ENCODE data around the gene IBA57.

The IBA57 gene

GRCh38 chr1:228134591-228134990, 31.0 kb upstream of the IBA57 start:
- ATAC-seq: no peak

GRCh38 chr1:228136901-228137300, 28.7 kb upstream of the IBA57 start:
- ATAC-seq: no peak
- no peak for TF ChIP-seq ZC3H10 (CRISPR knock-in tag; IDR thresholded peaks at IDR 0.05)
- TF ChIP-seq ARNTL (CRISPR knock-in tag; IDR thresholded peaks at IDR 0.05; ENCODE audit: borderline replicate concordance, low read depth): no peak
- no peak for TF ChIP-seq TSHZ2 (CRISPR knock-in tag; IDR thresholded peaks at IDR 0.05)
- TF ChIP-seq PPARA (CRISPR knock-in tag; IDR thresholded peaks at IDR 0.05; ENCODE audit: borderline replicate concordance): no peak
- TF ChIP-seq ISL1 (CRISPR knock-in tag; IDR thresholded peaks at IDR 0.05): no peak
- TF ChIP-seq CSRNP3 (CRISPR knock-in tag; IDR thresholded peaks at IDR 0.05): no peak
- no peak for TF ChIP-seq POU6F1 (CRISPR knock-in tag; IDR thresholded peaks at IDR 0.05; ENCODE audit: borderline replicate concordance, low read depth)
- no peak for TF ChIP-seq CREB5 (CRISPR knock-in tag; IDR thresholded peaks at IDR 0.05; ENCODE audit: low read depth)
- no peak for TF ChIP-seq ZFP3 (CRISPR knock-in tag; IDR thresholded peaks at IDR 0.05)
- TF ChIP-seq TOX (CRISPR knock-in tag; IDR thresholded peaks at IDR 0.05; ENCODE audit: borderline replicate concordance): no peak
- no peak for TF ChIP-seq ZFP30 (CRISPR knock-in tag; IDR thresholded peaks at IDR 0.05)
- TF ChIP-seq ZNF70 (CRISPR knock-in tag; IDR thresholded peaks at IDR 0.05): no peak
- TF ChIP-seq ZNF8 (CRISPR knock-in tag; IDR thresholded peaks at IDR 0.05): no peak
- no peak for TF ChIP-seq GLIS3 (CRISPR knock-in tag; IDR thresholded peaks at IDR 0.05)

More at GRCh38 chr1:228134591-228134990, 31.0 kb upstream of the IBA57 start:
- TF ChIP-seq OSR1 (CRISPR knock-in tag; IDR thresholded peaks at IDR 0.05) (no peak), ARNTL (CRISPR knock-in tag; IDR thresholded peaks at IDR 0.05; ENCODE audit: borderline replicate concordance, low read depth) (no peak), GLIS3 (CRISPR knock-in tag; IDR thresholded peaks at IDR 0.05) (no peak), ZC3H10 (CRISPR knock-in tag; IDR thresholded peaks at IDR 0.05) (no peak), ZNF565 (CRISPR knock-in tag; conservative IDR thresholded peaks at IDR 0.05; ENCODE audit: low read depth) (no peak), CSRNP3 (CRISPR knock-in tag; IDR thresholded peaks at IDR 0.05) (no peak), SNAI2 (CRISPR knock-in tag; IDR thresholded peaks at IDR 0.05) (no peak), ZFP30 (CRISPR knock-in tag; IDR thresholded peaks at IDR 0.05) (no peak), ESRRG (CRISPR knock-in tag; IDR thresholded peaks at IDR 0.05) (no peak), ISL1 (CRISPR knock-in tag; IDR thresholded peaks at IDR 0.05) (no peak), POU6F1 (CRISPR knock-in tag; IDR thresholded peaks at IDR 0.05; ENCODE audit: borderline replicate concordance, low read depth) (no peak), TOX (CRISPR knock-in tag; IDR thresholded peaks at IDR 0.05; ENCODE audit: borderline replicate concordance) (no peak), TSHZ2 (CRISPR knock-in tag; IDR thresholded peaks at IDR 0.05) (no peak)
